HG02623 (cell line): ENCODE results near the gene CLDN12.
"Not testable (repeated sequence)": the region's sequence is repeated elsewhere in the genome, so short reads cannot be mapped to it uniquely, and the experiment has no call there.

Experiments
- ATAC-seq: cut with Tn5 transposase; IDR thresholded peaks from one replicate; pipeline ENCODE4 v1.9.1; 2021; ENCODE audit warnings: moderate library complexity; ENCODE audit not compliant: unreplicated experiment

The CLDN12 gene

DNA sequence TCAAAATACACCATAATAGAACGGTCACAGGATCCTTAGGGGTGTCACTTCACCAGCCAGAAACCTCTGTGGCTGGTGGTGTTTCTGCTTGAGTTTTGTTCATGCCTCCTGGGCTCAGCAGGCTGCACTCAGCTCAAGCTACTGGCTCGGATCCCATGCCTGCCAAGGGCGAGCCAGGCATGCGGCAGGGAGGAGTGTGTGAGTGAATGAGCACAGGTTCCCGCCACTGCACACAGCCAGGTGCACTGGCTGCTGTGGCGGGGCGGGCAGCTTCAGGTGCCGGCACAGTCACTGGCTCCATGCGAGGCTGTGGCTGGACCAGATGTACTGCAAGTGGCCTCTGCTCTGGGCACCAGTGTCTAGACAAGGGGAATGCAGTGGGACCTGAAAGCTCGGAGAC is 29.5 kb downstream of the CLDN12 start:
- no peak for ATAC-seq

GRCh38 chr7:90433221-90433620 is 30.0 kb downstream of the CLDN12 start:
- ATAC-seq, result no peak

GRCh38 chr7:90445633-90446032 is 42.4 kb downstream of the CLDN12 start:
- ATAC-seq, result no peak

- ATAC-seq, result no peak
Observed at GRCh38 chr7:90446137-90446899, 43.1 kb downstream of the CLDN12 start.

- no peak for ATAC-seq
Observed at GRCh38 chr7:90453259-90453891, 50.1 kb downstream of the CLDN12 start.

DNA sequence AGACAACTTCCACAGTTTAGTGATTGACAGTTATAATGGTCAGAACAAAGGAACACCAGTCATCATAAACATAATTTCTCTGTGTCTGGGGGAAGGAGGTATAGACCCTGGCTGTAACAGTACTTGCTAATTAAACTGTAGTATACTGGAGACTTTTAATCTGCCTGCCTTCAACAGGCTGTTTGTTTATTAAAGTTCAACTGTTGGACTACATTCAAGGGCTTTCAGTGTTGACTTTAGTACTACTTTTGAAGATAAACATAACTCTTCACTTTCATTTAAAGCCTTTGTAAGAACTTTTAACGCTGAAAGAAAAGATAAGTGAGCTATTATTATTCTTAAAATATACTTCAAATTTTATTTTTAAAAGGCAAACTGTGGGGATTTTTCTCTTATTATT is 50.7 kb downstream of the CLDN12 start:
- ATAC-seq, result no peak

- peak; percentile 82 for ATAC-seq
Observed at GRCh38 chr7:90455163-90456030, 52.1 kb downstream of the CLDN12 start.

- no peak for ATAC-seq
Observed at GRCh38 chr7:90458104-90458503, 54.8 kb downstream of the CLDN12 start.

DNA sequence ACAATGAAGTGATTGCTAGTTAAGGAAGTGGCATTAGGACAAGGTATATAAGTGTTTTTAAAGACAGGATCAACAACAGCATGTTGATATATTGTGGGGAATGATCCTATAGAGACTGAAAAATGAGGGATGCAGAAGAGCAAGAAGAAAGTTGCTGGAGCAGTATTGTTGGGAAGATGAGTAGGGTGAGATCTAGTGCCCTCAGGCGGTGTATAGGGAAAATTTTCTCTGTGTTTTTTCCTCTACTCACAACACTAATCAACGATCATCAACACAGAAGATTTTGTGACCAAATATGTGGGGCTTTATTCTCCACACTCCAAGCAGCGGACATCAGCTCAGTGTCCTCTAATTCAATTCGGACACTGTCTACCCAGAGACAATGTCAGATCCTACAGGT is 56.6 kb downstream of the CLDN12 start:
- no peak for ATAC-seq

- no peak for ATAC-seq
Observed at GRCh38 chr7:90461219-90461618, 58.0 kb downstream of the CLDN12 start.

- not testable (repeated sequence) for ATAC-seq
Observed at GRCh38 chr7:90463151-90463628, 59.9 kb downstream of the CLDN12 start.
